ENCODE measurements around the gene ZNF423.

GRCh38 chr16:49556249-49556605 is 299.7 kb downstream of the ZNF423 start:
- TF ChIP-seq, protein P1, sequence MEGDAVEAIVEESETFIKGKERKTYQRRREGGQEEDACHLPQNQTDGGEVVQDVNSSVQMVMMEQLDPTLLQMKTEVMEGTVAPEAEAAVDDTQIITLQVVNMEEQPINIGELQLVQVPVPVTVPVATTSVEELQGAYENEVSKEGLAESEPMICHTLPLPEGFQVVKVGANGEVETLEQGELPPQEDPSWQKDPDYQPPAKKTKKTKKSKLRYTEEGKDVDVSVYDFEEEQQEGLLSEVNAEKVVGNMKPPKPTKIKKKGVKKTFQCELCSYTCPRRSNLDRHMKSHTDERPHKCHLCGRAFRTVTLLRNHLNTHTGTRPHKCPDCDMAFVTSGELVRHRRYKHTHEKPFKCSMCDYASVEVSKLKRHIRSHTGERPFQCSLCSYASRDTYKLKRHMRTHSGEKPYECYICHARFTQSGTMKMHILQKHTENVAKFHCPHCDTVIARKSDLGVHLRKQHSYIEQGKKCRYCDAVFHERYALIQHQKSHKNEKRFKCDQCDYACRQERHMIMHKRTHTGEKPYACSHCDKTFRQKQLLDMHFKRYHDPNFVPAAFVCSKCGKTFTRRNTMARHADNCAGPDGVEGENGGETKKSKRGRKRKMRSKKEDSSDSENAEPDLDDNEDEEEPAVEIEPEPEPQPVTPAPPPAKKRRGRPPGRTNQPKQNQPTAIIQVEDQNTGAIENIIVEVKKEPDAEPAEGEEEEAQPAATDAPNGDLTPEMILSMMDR (IDR thresholded peaks at IDR 0.05 in 8 of 11, conservative IDR thresholded peaks at IDR 0.05 in 3 of 11): no peak
- TF ChIP-seq POLR2AphosphoS5 (IDR thresholded peaks at IDR 0.05): no peak
